ENCODE results near the gene COL6A3. TPM values are rescaled to one million over a fixed set of nuclear protein-coding genes. Genes with fewer than 3 reads are reported as not detected.
A peak's percentile ranks its signal among the peaks of the same experiment; 100 is the strongest.

The COL6A3 gene
- total RNA-seq, 1 donor from 2014 or later, result 4.9 TPM

DNA sequence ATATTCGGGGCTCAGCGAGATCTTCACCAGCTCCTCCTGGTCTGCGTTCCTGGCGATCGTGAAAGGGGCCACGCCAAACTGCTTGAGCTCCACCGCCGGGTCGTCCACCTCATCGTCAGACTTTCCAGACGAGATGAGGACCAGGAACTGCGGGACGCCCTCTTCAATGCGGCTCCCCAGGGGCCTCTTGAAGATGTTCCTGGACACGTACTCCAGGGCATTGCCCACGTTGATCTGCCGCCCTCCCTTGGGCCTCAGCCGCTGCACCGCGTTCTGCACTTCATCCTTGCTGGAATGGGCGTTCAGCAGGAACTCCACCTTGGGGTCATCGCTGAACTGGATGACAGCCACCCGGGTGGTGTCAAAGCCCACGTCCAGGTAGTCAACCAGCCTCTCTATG is 42.1 kb downstream of the COL6A3 start:
- H3K9me3 Mint-ChIP-seq, result peaks cover 3% of the 10 kb centered on the region
- no peak for DNase-seq (ENCODE audit: low read depth, low spot score)
- H3K27ac Mint-ChIP-seq (ENCODE audit: unreplicated experiment), result no peak overlapping the region
- H3K36me3 Mint-ChIP-seq (ENCODE audit: low read depth), result no peaks in the 10 kb centered on the region
- no peaks in the 10 kb centered on the region for H3K4me1 Mint-ChIP-seq
- TF ChIP-seq CTCF (conservative IDR thresholded peaks at IDR 0.05), result no peak
- no peak overlapping the region for H3K4me3 Mint-ChIP-seq
- H3K27me3 Mint-ChIP-seq (ENCODE audit: low read depth), result peaks cover 4% of the 10 kb centered on the region

- TF ChIP-seq CTCF (conservative IDR thresholded peaks at IDR 0.05), result no peak
- Mint-ChIP-seq H3K36me3 (ENCODE audit: low read depth) (no peaks in the 10 kb centered on the region), H3K4me3 (no peak overlapping the region), H3K27me3 (ENCODE audit: low read depth) (no peaks in the 10 kb centered on the region), H3K9me3 (peaks cover 5% of the 10 kb centered on the region), H3K27ac (ENCODE audit: unreplicated experiment) (no peak overlapping the region), H3K4me1 (peaks cover 10% of the 10 kb centered on the region)
- DNase-seq (ENCODE audit: low read depth, low spot score), result no peak
These were observed 48.3 kb downstream of the COL6A3 start for GRCh38 chr2:237365671-237366070.

DNA sequence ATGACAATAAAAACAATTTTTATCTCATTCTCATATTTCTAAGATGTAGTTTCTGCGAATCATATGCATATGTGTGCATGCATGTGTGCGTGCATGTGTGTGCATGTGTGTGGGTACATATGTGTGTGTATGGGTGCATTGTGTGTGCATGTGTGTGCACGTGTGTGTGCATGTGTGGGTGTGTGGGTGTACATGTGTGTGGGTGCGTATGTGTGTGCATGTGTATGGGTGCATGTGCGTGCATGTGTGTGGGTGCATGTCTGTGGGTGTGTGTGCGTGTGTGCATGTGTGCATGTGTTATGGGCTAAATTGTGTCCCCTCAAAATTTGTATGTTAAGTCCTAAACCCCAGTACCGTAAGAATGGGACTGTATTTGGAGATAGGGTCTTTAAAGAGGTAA is 49.3 kb downstream of the COL6A3 start:
- Mint-ChIP-seq H3K9me3 (peaks cover 5% of the 10 kb centered on the region), H3K36me3 (ENCODE audit: low read depth) (no peaks in the 10 kb centered on the region), H3K4me1 (peaks cover 15% of the 10 kb centered on the region), H3K4me3 (no peak overlapping the region), H3K27me3 (ENCODE audit: low read depth) (no peaks in the 10 kb centered on the region), H3K27ac (ENCODE audit: unreplicated experiment) (no peak overlapping the region)
- DNase-seq (ENCODE audit: low read depth, low spot score), result no peak
- TF ChIP-seq CTCF (conservative IDR thresholded peaks at IDR 0.05), result no peak

- DNase-seq (ENCODE audit: low read depth, low spot score), result no peak
- H3K4me1 Mint-ChIP-seq, result peaks cover 23% of the 10 kb centered on the region
- peaks cover 2% of the 10 kb centered on the region for H3K9me3 Mint-ChIP-seq
- no peak for TF ChIP-seq CTCF (conservative IDR thresholded peaks at IDR 0.05)
- no peaks in the 10 kb centered on the region for H3K27me3 Mint-ChIP-seq (ENCODE audit: low read depth)
- H3K36me3 Mint-ChIP-seq (ENCODE audit: low read depth), result no peaks in the 10 kb centered on the region
- no peak overlapping the region for H3K4me3 Mint-ChIP-seq
- no peak overlapping the region for H3K27ac Mint-ChIP-seq (ENCODE audit: unreplicated experiment)
These were observed 52.6 kb downstream of the COL6A3 start for GRCh38 chr2:237361194-237362004.

DNA sequence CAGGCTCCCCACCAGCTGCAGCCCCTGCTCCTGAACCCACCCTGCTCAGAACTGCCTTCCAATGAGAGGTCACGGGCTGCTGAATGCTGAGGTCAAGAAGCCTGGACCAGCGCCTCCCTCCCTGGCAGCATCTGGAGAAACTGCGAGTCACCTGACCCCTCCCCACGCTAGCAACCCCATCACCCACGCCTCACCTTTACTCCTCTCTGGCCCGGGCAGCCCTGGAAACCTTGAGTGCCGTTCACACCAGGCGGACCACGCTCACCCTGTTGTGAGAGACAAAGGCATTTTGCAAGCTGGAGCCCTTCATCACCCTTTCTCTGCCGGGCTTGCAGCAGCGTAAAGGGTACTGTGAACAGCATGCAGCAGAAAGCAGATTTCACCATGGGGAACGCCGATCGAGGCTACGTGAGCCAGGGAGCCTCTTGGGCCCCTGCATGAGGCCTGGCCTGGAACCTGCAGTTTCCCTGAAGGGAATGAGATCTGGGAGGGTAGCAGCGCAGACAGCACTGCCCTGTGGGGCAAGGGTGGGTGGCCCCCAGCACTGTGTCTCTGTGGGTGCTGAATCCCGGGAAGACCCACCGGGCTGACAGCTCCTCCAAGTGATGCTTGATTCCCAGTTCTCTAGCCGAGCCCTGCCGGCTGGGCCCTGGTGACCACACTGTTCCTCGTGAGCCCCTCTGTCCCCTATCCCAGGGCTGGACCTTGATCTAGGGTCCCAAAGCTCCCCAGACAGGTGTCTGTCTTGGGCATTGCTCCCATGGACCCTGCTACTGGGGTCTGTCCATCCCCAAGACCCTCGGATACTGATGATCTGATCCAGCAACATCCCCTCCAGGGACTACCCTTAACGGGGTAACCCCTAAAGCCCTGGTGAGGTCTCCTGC is 53.8 kb downstream of the COL6A3 start:
- no peak overlapping the region for H3K4me3 Mint-ChIP-seq

More for the DNA sequence above, 53.8 kb downstream of the COL6A3 start:
- Mint-ChIP-seq H3K27me3 (ENCODE audit: low read depth) (no peaks in the 10 kb centered on the region), H3K36me3 (ENCODE audit: low read depth) (no peaks in the 10 kb centered on the region), H3K9me3 (no peaks in the 10 kb centered on the region), H3K27ac (ENCODE audit: unreplicated experiment) (peak overlapping the region; percentile 92), H3K4me1 (peaks cover 23% of the 10 kb centered on the region)
- no peak for DNase-seq (ENCODE audit: low read depth, low spot score)
- no peak for TF ChIP-seq CTCF (conservative IDR thresholded peaks at IDR 0.05)
